ENCODE measurements around the gene SLC10A3. TPM values are rescaled to one million over a fixed set of nuclear protein-coding genes. Genes with fewer than 3 reads are reported as not detected.

SLC10A3 gene
- total and polyA plus RNA-seq, 7 experiments from 2014 or later: 11.7 to 58.7 (median 20.1) TPM

DNA sequence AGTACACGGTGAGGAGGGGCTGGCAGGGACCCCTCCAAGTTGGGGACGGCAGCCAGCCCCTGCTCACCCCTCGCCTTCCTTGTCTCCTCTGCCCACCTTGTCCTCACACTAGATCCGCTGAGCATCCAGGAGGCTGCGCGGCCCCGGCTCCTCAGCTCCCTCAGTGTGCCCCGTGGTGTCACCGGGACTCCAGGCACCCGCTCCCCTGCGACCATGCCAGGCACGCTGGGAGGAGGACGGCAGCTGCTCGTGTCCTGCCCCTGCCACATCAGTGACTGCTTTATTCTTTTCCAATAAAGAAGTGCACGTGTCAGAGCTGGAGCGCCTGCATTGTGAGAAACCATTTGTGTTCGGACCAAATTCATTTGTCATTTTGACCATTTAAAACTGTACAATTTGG, 40.1 kb downstream of the SLC10A3 start:
- H3K4me1 ChIP-seq (ENCODE audit: control insufficient read depth in 2 of 2, insufficient read depth in 2 of 2, low read length in 2 of 2): no peaks in the 10 kb centered on the region
- DNase-seq (no peak), ATAC-seq (no peak)
- CTCF ChIA-PET: no interaction called here
- POLR2A ChIA-PET: interaction anchor here (0.6 kb wide), 1 partner anchor 87 kb away, joined by 5 read pairs; no protein-coding TSS in a partner anchor
- H3K27ac ChIP-seq (ENCODE audit: low read depth, low read length): no peak overlapping the region
- no peaks in the 10 kb centered on the region for H3K9me3 ChIP-seq (ENCODE audit: control insufficient read depth in 2 of 3, low read length in 3 of 3)
- Mint-ChIP-seq H3K9me3 (peaks cover 0 to 4% (median 0%) of the 10 kb centered on the region in 11 donors), H3K4me1 (peaks cover 0 to 6% (median 0%) of the 10 kb centered on the region in 7 donors), H3K27ac (no peak overlapping the region), H3K36me3 (peaks cover 0 to 13% (median 0%) of the 10 kb centered on the region in 5 donors), H3K27me3 (no peaks in the 10 kb centered on the region), H3K4me3 (no peak overlapping the region)
- peaks cover 0 to 42% (median 0%) of the 10 kb centered on the region in 3 experiments for H3K36me3 ChIP-seq (ENCODE audit: control insufficient read depth in 2 of 3, insufficient read depth in 3 of 3, low read length in 3 of 3)
- intact Hi-C loops (cut with micrococcal nuclease): no loop called here
- no peaks in the 10 kb centered on the region for H3K27me3 ChIP-seq (ENCODE audit: control insufficient read depth in 2 of 2, insufficient read depth in 2 of 2, low read length in 2 of 2)
- no peak overlapping the region for H3K4me3 ChIP-seq (ENCODE audit: low read length)

DNA sequence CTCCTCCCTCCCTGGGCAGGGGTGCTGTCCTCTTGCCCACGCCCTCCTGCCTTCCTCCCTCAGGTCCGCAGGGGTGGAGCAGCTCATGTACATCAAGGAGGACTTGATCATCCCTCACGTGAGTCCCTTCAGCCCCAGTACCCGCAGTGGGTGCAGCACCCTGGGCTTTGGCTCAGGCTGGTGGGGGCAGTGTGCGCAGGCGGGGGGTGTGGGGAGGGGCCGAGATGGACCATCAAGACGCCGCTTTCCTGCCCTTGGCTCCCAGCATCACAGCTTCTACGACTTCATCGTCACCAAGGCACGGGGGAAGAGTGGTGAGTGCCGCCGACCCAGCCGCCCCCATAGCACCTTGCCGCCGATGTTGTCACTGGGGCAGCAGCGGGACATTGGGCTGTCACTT, 40.8 kb downstream of the SLC10A3 start:
- DNase-seq: no peak
- peaks cover 0 to 4% (median 0%) of the 10 kb centered on the region in 11 donors for H3K9me3 Mint-ChIP-seq
- no peaks in the 10 kb centered on the region for H3K27me3 Mint-ChIP-seq
- H3K36me3 Mint-ChIP-seq: peaks cover 0 to 11% (median 0%) of the 10 kb centered on the region in 5 donors
- POLR2A ChIA-PET: no interaction called here
- H3K27ac Mint-ChIP-seq: no peak overlapping the region
- Histone ChIP-seq H3K4me1 (ENCODE audit: control insufficient read depth in 2 of 2, insufficient read depth in 2 of 2, low read length in 2 of 2) (peaks cover 6% of the 10 kb centered on the region in 2 donors), H3K27me3 (ENCODE audit: control insufficient read depth in 2 of 2, insufficient read depth in 2 of 2, low read length in 2 of 2) (no peaks in the 10 kb centered on the region), H3K27ac (ENCODE audit: low read depth, low read length) (no peak overlapping the region), H3K36me3 (ENCODE audit: control insufficient read depth in 2 of 3, insufficient read depth in 3 of 3, low read length in 3 of 3) (peaks cover 0 to 42% (median 0%) of the 10 kb centered on the region in 3 experiments), H3K4me3 (ENCODE audit: low read length) (no peak overlapping the region), H3K9me3 (ENCODE audit: control insufficient read depth in 2 of 3, low read length in 3 of 3) (no peaks in the 10 kb centered on the region)
- H3K4me1 Mint-ChIP-seq: peaks cover 0 to 6% (median 3%) of the 10 kb centered on the region in 7 donors
- CTCF ChIA-PET: no interaction called here
- no peak for ATAC-seq
- no peak overlapping the region for H3K4me3 Mint-ChIP-seq
- intact Hi-C loops (cut with micrococcal nuclease): no loop called here

GRCh38 chrX:154448484-154448883, 41.9 kb downstream of the SLC10A3 start:
- ATAC-seq: no peak
- Histone ChIP-seq H3K27ac (ENCODE audit: low read depth, low read length) (no peak overlapping the region), H3K36me3 (ENCODE audit: control insufficient read depth in 2 of 3, insufficient read depth in 3 of 3, low read length in 3 of 3) (peaks cover 0 to 42% (median 0%) of the 10 kb centered on the region in 3 experiments), H3K27me3 (ENCODE audit: control insufficient read depth in 2 of 2, insufficient read depth in 2 of 2, low read length in 2 of 2) (no peaks in the 10 kb centered on the region), H3K4me1 (ENCODE audit: control insufficient read depth in 2 of 2, insufficient read depth in 2 of 2, low read length in 2 of 2) (peaks cover 6 to 10% of the 10 kb centered on the region in 2 donors), H3K9me3 (ENCODE audit: control insufficient read depth in 2 of 3, low read length in 3 of 3) (no peaks in the 10 kb centered on the region), H3K4me3 (ENCODE audit: low read length) (no peak overlapping the region)
- intact Hi-C loops (cut with micrococcal nuclease): no loop called here
- CTCF ChIA-PET: no interaction called here
- Mint-ChIP-seq H3K4me3 (no peak overlapping the region), H3K36me3 (peaks cover 0 to 7% (median 0%) of the 10 kb centered on the region in 5 donors), H3K9me3 (peaks cover 0 to 4% (median 0%) of the 10 kb centered on the region in 11 donors), H3K4me1 (peaks cover 0 to 7% (median 5%) of the 10 kb centered on the region in 7 donors), H3K27ac (no peak overlapping the region), H3K27me3 (no peaks in the 10 kb centered on the region)
- POLR2A ChIA-PET: no interaction called here
- DNase-seq: no peak

GRCh38 chrX:154446430-154446829, 44.0 kb downstream of the SLC10A3 start:
- DNase-seq: no peak
- H3K27me3 Mint-ChIP-seq: no peaks in the 10 kb centered on the region
- H3K36me3 ChIP-seq (ENCODE audit: control insufficient read depth in 2 of 3, insufficient read depth in 3 of 3, low read length in 3 of 3): peaks cover 0 to 48% (median 0%) of the 10 kb centered on the region in 3 experiments
- H3K9me3 ChIP-seq (ENCODE audit: control insufficient read depth in 2 of 3, low read length in 3 of 3): no peaks in the 10 kb centered on the region
- peaks cover 6 to 14% of the 10 kb centered on the region in 2 donors for H3K4me1 ChIP-seq (ENCODE audit: control insufficient read depth in 2 of 2, insufficient read depth in 2 of 2, low read length in 2 of 2)
- H3K27me3 ChIP-seq (ENCODE audit: control insufficient read depth in 2 of 2, insufficient read depth in 2 of 2, low read length in 2 of 2): no peaks in the 10 kb centered on the region
- H3K4me3 ChIP-seq (ENCODE audit: low read length): no peak overlapping the region
- H3K27ac ChIP-seq (ENCODE audit: low read depth, low read length): no peak overlapping the region
- ChIA-PET POLR2A (interaction anchor here (1.7 to 4.1 kb wide), 3 partner anchors 40 to 49 kb away, joined by 7 to 11 read pairs (median 8); partner anchors contain the start of genes RPL10, SLC10A3 and UBL4A), CTCF (no interaction called here)
- intact Hi-C loops (cut with micrococcal nuclease): no loop called here
- H3K4me3 Mint-ChIP-seq: no peak overlapping the region
- no peak for ATAC-seq
- peaks cover 0 to 4% (median 0%) of the 10 kb centered on the region in 11 donors for H3K9me3 Mint-ChIP-seq
- H3K36me3 Mint-ChIP-seq: peaks cover 0 to 6% (median 0%) of the 10 kb centered on the region in 5 donors
- H3K27ac Mint-ChIP-seq: peak overlapping the region in 1 of 9 donors; percentile 55
- peaks cover 0 to 17% (median 10%) of the 10 kb centered on the region in 7 donors for H3K4me1 Mint-ChIP-seq

- peaks cover 0 to 4% (median 0%) of the 10 kb centered on the region in 11 donors for H3K9me3 Mint-ChIP-seq
- no peak overlapping the region for H3K27ac ChIP-seq (ENCODE audit: low read depth, low read length)
- intact Hi-C loops (cut with micrococcal nuclease): no loop called here
- no peaks in the 10 kb centered on the region for H3K9me3 ChIP-seq (ENCODE audit: control insufficient read depth in 2 of 3, low read length in 3 of 3)
- H3K27ac Mint-ChIP-seq: peak overlapping the region in 2 of 9 donors; percentile 19 to 55
- no peak overlapping the region for H3K4me3 ChIP-seq (ENCODE audit: low read length)
- peaks cover 0 to 6% (median 0%) of the 10 kb centered on the region in 5 donors for H3K36me3 Mint-ChIP-seq
- peak overlapping the region in 3 of 10 donors; percentile 19 to 84 (median 57) for H3K4me3 Mint-ChIP-seq
- peaks cover 0 to 22% (median 10%) of the 10 kb centered on the region in 7 donors for H3K4me1 Mint-ChIP-seq
- no peak for ATAC-seq
- no peaks in the 10 kb centered on the region for H3K27me3 Mint-ChIP-seq
- peaks cover 6 to 14% of the 10 kb centered on the region in 2 donors for H3K4me1 ChIP-seq (ENCODE audit: control insufficient read depth in 2 of 2, insufficient read depth in 2 of 2, low read length in 2 of 2)
- ChIA-PET POLR2A (interaction anchor here (1.2 to 4.1 kb wide), 5 partner anchors 11 to 48 kb away, joined by 3 to 11 read pairs (median 7); partner anchors contain the start of genes RPL10, SLC10A3 and UBL4A), CTCF (no interaction called here)
- DNase-seq: no peak
- H3K27me3 ChIP-seq (ENCODE audit: control insufficient read depth in 2 of 2, insufficient read depth in 2 of 2, low read length in 2 of 2): no peaks in the 10 kb centered on the region
- H3K36me3 ChIP-seq (ENCODE audit: control insufficient read depth in 2 of 3, insufficient read depth in 3 of 3, low read length in 3 of 3): peaks cover 0 to 45% (median 0%) of the 10 kb centered on the region in 3 experiments
Observed at GRCh38 chrX:154445776-154446175, 44.7 kb downstream of the SLC10A3 start.

DNA sequence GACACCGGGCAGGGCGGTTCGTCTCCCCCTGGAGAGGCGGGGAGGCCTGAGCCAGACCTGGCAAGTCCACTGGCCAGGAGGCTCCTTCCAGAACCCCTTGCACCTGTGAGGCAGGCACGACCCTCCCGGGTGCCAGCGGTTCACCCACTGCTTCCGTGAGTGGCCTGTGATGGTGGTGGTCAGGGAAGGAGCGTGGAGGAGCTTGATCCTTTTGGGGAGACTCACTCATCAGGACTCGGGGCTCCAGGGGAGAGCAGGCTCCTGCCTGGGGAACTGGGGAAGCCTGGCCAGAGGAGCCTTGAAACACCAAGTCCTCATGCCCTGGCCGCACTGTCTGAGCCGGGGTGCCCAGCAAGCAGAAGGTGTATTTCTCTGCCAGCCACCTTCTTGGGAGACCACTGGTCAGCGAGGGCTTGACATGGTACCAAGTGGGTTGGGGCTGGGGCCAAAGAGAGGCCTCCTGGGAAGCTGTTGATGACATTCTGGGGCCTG, 45.6 kb downstream of the SLC10A3 start:
- peaks cover 0 to 29% (median 10%) of the 10 kb centered on the region in 7 donors for H3K4me1 Mint-ChIP-seq
- intact Hi-C loops (cut with micrococcal nuclease): loop anchor here (1.0 to 5.0 kb wide), 2 partner anchors 12 to 32 kb away; partner anchors contain the start of gene LAGE3 (in 1 of the 2)
- ChIA-PET POLR2A (interaction anchor here (0.7 to 4.1 kb wide), 7 partner anchors 10 to 518 kb away, joined by 3 to 11 read pairs (median 3); partner anchors contain the start of genes RPL10, SLC10A3 and UBL4A), CTCF (no interaction called here)
- H3K4me3 ChIP-seq (ENCODE audit: low read length): peak overlapping the region; percentile 55
- peaks cover 6 to 14% of the 10 kb centered on the region in 2 donors for H3K4me1 ChIP-seq (ENCODE audit: control insufficient read depth in 2 of 2, insufficient read depth in 2 of 2, low read length in 2 of 2)
- H3K36me3 ChIP-seq (ENCODE audit: control insufficient read depth in 2 of 3, insufficient read depth in 3 of 3, low read length in 3 of 3): peaks cover 0 to 40% (median 0%) of the 10 kb centered on the region in 3 experiments
- peak overlapping the region in 6 of 10 donors; percentile 4 to 84 (median 48) for H3K4me3 Mint-ChIP-seq
- no peaks in the 10 kb centered on the region for H3K27me3 ChIP-seq (ENCODE audit: control insufficient read depth in 2 of 2, insufficient read depth in 2 of 2, low read length in 2 of 2)
- ATAC-seq (no peak), DNase-seq (no peak)
- H3K27ac ChIP-seq (ENCODE audit: low read depth, low read length): peak overlapping the region; percentile 74
- H3K27me3 Mint-ChIP-seq: no peaks in the 10 kb centered on the region
- H3K36me3 Mint-ChIP-seq: peaks cover 0 to 6% (median 0%) of the 10 kb centered on the region in 5 donors
- H3K9me3 ChIP-seq (ENCODE audit: control insufficient read depth in 2 of 3, low read length in 3 of 3): no peaks in the 10 kb centered on the region
- H3K9me3 Mint-ChIP-seq: peaks cover 0 to 3% (median 0%) of the 10 kb centered on the region in 11 donors
- peak overlapping the region in 3 of 9 donors; percentile 31 to 48 (median 38) for H3K27ac Mint-ChIP-seq
